HG03045 (cell line): Measurements from ENCODE around the gene PRR35.

Experiments
- ATAC-seq: cut with Tn5 transposase; IDR thresholded peaks from one replicate; pipeline ENCODE4 v1.9.1; 2021; ENCODE audit warnings: mild to moderate bottlenecking, moderate library complexity; ENCODE audit not compliant: unreplicated experiment

PRR35 gene

DNA sequence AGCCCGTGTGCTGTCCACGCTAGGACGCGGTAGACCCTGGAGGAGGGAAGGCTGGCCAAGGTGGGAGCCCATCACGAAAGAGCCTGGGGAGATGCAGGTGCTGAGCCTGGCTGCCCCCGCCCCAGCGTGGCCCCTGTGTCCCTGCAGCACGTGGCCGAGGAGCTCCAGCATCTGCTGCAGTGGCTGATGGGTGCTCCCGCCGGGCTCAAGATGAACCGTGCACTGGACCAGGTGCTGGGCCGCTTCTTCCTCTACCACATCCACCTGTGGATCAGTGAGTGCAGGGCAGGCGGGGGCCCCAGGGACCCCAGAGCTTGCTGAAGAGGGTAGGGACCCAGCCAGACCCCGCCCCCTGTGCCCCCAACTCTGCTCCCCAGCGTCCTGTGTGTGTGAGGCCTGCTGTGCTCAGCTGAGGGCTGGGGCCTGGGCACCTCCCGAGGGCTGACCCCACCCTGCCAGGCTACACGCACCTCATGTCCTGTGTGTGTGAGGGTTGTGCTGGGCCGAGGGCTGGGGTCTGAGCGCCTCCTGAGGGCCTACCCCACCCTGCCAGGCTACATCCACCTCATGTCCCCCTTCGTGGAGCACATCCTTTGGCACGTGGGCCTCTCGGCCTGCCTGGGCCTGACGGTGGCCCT lies 18.2 kb downstream of the PRR35 start:
- ATAC-seq: no peak

DNA sequence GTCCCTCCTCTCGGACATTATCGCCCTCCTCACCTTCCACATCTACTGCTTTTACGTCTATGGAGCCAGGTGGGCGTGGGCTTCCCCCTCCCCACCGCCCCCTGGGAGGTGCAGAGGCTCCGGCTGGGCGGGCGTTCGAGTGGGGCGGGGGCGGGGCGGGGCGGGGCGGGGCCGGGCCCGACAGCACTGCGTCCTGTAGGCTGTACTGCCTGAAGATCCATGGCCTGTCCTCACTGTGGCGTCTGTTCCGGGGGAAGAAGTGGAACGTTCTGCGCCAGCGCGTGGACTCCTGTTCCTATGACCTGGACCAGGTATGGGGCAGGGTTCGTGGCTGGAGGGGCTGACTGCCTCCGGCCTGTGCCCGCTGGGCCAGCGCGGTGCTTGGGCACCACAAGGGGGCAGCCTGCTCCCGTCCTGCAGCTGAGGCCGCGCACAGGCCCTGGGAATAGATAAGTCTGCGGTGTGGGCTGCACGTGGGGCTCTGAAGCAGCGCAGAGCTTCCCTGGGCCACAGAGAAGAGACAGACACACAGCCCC lies 18.7 kb downstream of the PRR35 start:
- ATAC-seq: no peak

DNA sequence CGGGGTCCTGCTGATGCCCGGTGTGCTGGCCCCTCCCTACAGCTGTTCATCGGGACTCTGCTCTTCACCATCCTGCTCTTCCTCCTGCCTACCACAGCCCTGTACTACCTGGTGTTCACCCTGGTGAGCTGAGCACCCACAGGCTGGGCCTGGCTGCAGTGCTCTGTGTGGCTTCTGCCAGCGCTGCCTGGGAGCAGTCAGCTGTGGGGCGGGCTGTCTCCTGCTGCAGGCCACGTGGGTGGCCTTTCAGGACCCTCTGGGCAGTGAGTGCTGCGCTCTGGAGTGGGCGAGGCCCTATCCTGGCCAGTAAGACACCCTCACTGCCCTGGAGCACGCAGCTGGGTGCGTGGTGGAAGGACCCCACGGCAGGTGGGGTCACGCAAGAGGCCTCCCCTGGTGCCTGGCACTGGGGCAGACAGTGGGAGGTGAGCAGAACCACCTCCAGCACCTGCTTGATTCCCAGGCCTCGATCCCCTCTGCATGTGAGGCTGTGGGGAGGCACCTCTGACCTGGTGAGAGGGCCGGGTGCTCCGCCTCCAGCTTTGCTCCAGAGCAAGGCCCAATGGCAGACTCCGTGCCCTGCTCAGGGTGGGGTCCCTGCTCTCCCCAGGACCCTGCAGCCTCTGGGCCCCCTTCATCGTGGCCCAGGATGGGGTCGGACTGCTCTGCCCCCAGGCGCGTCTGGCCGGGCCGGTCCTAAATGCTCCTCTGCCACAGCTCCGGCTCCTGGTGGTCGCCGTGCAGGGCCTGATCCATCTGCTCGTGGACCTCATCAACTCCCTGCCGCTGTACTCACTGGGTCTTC lies 20.1 kb downstream of the PRR35 start:
- no peak for ATAC-seq

DNA sequence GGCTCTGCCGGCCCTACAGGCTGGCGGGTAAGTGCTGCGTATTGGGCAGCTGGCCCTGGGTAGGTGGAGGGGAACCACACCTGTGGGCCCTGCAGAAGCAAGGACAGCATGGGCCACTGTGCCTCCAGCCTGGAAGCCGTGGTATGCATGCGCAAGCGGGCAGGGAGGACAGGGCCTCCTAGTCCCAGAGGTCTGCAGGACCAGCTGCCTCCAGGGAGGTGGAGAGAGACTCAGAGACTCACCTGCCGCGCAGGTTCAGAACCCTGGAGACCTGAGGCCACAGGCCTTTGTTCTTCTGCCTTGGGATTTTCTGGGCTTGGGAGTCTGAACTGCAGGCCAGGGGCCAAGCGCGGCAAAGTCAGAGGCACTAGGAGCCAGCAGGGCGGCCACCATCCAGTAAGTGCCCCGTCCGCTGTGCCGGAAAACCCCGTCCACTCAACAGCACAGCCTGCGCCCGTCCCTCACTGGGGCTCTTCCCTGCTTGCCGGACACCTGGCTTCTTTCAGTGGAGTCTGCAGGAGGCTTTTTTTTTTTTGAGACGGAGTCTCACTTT lies 20.8 kb downstream of the PRR35 start:
- no peak for ATAC-seq

DNA sequence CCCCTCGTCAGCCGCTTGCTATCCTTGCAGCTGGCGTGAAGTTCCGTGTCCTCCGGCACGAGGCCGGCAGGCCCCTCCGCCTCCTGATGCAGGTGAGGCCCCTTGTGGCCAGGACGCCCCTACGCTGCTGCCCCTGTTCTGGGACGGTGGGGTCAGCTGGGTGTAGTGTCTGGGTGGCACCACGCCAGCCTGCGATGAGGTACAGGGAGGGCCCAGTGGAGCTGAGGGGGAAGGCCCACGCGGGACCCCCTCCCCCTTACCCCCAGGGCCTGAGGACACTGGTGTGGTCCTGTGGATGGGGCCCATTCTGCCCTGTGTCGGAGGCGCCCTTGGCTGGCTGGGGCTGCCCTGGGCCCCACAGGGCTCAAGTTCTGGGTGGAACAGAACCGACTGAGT lies 22.0 kb downstream of the PRR35 start:
- no peak for ATAC-seq

DNA sequence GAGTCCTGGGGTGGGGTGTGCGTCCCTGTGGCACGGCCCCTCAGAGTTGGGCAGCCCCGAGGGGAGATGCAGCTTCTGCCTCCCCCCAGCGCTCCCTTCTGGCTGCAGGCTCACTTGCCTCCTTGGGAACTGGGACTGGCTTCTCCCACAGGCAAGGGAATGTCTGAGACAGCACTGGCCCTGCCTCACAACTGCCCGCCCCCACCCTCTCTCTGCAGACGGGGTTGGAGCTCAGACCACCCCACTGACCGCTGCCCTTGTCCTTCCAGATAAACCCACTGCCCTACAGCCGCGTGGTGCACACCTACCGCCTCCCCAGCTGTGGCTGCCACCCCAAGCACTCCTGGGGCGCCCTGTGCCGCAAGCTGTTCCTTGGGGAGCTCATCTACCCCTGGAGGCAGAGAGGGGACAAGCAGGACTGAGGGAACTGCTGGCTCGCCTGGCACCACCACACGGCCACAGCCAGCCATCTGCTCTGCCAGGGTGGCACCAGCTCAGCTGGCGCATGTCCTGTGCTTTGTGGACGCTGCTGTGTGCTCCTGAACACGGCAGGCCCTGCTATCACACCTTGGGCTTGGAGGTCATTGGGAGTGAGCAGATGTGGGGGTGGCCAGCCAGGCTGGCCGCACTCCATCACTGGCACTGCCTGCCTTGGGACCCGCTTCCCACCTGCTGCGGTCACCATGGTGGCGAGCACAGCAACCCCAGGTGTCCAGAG lies 22.6 kb downstream of the PRR35 start:
- no peak for ATAC-seq

DNA sequence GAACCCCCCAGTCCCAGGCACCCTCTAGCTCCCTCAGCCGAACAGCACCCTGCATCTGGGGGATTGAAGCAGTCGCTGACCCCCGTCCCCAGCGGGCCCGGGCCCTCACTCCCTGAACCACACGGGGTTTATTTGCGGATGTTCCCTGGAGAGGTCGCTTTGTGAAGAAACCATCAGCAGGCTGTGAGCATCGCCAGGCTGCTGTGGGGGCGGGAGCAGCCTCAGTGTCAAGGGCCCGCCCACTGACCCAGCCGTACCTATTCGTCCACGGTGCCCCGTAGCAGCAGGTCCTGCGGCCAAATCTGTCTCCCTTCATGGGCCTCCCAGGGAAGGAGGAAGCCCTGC lies 23.2 kb downstream of the PRR35 start:
- ATAC-seq: no peak

DNA sequence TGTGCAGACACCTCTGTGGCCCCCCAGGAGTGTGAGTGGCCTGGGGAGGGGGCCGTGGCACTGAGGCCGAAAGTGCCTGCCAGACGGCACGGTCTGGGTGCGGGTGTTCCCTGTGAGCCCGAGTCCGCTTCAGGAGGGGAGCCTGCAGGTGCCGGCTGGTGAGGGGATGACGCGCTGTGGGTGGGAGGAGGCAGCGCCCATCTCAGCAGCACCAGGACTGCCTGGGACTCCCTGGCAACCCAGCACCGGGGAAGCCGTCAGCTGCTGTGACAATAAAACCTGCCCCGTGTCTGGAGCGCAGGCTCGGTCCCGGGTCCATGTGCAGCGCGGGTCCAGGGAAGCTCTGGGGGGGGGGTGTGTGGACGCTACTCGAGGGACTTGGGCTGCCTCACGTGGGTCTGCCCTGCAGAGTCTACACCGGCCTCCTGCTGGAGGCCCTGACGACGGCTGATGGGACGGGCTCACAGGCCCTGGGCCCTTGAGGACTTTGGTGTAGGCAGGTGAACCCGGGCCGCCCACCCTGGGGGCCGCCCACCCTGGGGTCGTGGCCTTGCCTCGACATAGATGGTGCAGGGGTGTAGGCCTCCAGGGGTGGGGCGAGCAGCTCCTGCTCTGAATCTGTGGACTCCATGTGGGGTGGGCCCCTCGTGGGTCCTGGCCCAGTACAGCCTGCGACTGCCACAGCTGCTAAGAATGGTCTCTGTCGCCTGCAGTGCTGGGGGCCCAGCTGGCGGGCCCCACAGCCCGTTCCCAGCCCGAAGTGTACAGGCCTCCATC lies 23.8 kb downstream of the PRR35 start:
- ATAC-seq: no peak

DNA sequence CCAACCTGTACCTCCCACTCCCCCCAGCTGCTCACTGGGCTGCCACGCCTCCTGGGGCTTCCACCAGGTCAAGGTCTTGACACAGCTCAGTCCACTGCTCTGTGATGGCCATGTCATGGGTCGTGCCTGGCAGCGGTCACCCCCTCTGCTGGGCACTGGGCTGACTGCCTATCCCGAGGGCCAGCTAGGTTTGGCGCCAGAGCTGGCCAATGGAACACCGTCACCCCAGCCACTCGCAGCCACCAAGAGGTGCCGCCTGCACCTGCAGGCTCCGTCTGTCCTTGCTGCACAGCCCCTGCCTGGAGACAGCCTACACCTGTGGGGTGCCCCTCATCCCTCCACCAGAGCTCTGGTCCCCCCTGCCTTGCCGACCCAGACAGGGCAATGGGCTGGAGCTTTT lies 25.2 kb downstream of the PRR35 start:
- ATAC-seq: no peak

DNA sequence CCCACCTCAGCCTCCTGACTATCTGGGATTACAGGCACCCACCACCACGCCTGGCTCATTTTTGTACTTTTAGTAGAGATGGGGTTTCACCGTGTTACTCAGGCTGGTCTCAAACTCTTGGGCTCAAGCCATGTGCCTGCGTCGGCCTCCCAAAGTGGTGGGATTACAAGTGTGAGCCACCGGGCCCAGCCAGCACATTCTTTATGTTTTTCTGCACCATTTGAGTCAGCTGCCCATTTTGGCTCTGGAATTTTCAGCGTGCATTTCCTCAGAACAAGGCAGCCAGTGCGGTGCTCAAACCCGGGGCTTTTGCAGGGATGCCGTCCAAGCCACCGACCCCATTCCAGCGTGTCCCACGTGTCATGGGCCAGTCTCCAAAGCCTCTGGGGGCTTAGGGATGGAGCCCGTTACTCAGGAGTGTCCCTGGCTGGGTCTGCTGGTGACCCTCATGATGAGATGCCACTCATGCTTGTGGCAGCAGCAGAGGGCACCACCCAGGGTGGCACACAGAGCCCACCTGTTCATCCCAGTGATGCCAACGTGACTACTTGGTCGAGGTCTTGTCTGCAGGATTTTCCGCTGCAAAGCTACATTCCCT lies 26.0 kb downstream of the PRR35 start:
- ATAC-seq: no peak

DNA sequence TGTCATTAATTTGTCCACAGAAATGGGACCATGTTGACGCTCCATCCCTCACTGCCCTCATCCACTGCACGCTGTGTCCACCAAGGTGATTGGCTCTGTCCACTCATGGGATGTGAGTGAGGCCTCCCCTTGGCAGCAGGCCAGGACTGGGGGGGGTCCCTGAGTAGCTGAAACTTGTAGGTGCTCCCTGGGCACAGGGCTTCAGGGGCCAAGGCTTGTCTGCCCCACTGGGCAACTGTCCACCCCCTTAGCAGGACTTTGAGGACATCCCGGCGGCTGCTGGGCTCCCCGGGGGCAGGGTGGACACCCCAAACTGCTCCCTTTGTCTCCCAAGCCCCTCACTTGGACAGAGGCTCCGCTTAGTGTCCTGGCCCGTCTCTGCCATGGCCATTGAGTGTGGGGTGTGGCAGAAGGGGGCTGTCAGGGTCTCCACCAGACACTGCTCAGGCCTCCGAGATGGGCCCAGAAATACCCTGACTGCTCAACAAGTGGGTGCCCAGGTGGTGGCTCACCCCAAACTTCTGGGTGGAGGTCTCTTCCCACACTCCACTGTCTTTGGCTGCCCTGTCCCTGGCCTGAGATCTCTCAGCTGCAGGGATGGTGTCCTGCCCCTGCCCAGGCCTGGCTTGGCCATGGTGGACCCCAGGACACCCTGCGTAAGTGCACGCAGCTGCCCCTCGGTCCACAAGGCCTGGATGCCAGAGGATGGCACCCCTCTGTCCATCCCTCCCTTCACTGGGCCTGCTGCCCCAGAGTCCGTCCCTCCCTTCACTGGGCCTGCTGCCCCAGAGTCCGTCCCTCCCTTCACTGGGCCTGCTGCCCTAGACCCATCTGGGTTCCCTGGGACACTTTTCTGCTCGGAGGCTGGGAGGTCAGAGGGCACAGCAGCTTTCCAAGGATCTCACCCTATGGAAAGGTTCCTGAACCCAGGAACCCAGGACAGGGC lies 26.7 kb downstream of the PRR35 start:
- no peak for ATAC-seq

DNA sequence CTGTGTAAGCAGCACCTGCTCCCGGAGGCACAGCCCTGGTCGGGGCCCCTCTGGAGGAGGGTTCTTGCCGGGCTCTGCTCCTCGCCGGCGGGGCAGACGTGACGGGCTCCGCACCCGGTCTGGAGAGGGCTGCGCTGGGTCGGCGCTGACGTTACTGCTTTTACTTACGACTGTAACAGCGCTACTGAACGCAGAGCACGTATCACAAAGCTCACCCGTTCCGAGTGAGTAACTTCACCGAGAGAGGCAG lies 28.4 kb downstream of the PRR35 start:
- ATAC-seq: peak; percentile 12

DNA sequence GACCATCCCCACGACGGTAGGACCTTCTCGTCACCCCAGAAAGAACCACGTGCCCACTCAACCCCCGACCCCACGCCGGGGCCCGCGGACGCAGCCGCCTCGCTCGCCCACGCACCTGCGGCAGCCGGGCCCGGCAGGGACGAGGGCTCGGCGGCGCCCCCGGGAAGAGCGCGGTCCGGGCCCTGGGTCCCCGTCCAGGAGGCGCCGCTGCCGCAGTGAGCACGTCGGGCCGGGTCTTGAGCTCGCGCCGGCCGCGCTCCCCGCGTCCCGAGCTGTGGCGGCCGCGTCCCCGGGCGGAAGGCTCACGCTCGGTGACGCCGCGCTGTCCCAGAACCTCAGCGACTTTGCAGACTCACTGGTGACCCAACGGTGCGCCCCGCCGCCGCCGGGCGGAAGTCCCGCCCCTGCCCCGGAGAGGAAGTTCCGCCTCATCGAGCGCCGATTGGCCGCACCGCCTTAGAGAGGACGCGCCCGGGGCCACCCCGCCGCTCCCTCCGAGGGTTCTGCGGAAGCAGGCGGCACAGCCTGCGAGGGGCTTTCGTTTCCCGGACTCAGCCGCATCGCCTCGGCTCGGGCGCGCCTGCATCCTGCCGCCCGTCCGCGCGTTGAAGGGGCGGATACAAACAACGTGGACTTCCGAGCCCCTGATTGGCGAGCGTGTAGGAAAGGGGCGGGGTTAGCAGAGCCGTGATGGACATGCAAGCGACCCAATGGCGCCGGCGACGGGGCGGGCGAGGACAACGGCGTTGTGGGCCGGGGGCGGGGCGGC lies 28.9 kb downstream of the PRR35 start:
- peak; percentile 77 for ATAC-seq

DNA sequence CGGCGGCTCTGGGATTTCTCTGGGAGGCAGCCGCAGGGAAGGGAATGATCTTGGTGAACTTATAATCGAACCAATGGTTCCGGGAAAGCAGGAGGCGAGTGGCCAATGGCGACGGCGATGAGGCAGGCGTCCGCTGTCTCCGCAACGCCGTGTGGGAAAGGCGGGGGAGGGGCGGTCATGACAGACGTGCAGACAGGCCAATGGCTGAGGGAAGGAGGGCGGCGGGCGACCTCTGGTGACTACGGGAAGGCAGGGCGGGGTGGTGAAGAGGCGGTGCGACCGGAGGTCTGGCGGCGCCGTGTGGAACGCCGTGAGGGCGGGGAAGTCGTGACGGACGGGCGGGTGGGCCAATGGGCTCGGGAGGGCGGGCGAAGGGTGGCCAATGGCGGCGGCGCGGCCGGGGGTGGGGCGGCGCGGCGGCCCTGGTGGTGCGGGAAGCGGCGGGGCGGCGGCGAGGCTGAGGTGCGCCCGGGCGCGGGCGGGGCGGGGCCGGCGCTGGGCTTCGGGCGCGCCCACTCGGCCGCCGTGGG lies 29.5 kb downstream of the PRR35 start, which contains the start of gene RAB40C:
TSS of gene RAB40C (plus strand) at position 409 of the 530 bp plus-strand sequence. CDS start 226 bp downstream, outside the sequence.
- ATAC-seq: peak; percentile 77

DNA sequence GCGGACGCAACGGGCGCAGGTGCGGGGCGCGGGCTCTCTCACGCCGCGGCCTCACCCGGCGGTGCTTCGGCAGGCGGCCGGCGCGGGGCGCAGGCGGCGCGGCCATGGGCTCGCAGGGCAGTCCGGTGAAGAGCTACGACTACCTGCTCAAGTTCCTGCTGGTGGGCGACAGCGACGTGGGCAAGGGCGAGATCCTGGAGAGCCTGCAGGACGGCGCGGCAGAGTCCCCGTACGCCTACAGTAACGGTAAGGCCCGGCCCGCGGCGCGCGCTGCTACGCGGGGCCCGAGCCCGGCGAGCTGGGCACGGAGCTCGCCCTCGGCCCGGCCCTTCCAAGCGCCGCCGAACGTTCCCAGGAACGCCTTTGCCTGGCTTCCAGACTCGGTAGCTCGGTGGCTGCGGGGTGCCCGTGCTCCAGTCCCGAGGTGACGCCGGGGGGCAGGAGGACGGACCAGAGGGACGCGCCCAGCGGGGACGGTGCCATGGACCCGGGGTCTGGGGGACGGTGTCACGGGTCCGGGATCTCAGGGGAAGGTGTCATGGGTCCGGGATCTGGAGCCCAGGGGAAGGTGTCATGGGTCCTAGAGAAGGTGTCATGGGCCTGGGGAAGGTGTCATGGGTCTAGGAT lies 30.1 kb downstream of the PRR35 start:
- no peak for ATAC-seq

DNA sequence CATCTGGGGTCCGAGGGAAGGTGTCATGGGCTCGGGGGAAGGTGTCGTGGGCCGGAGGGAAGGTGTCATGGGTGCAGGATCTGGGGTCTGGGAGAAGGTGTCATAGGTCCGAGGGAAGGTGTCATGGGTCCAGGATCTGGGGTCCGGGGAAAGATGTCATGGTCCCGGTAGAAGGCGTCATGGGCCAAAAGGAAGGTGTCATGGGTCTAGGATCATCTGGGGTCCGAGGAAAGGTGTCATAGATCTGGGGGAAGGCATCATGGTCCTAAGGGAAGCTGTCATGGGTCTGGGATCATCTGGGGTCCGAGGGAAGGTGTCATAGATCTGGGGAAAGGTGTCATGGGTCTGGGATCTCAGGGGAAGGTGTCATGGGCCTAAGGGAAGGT lies 30.6 kb downstream of the PRR35 start:
- no peak for ATAC-seq

DNA sequence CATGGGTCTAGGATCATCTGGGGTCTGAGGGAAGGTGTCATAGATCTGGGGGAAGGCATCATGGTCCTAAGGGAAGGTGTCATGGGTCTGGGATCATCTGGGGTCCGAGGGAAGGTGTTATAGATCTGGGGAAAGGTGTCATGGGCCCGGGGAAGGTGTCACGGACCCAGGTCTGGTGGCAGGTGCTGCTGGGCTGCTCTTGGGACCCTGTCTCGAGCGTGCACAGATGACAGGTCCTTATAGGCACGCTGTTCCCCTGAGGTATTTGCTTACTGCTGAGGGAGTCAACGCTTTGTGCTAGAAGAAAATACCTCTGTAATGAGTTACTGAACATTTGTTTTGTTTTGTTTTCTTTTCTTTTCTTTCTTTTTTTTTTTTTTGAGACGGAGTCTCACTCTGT lies 31.0 kb downstream of the PRR35 start:
- no peak for ATAC-seq

DNA sequence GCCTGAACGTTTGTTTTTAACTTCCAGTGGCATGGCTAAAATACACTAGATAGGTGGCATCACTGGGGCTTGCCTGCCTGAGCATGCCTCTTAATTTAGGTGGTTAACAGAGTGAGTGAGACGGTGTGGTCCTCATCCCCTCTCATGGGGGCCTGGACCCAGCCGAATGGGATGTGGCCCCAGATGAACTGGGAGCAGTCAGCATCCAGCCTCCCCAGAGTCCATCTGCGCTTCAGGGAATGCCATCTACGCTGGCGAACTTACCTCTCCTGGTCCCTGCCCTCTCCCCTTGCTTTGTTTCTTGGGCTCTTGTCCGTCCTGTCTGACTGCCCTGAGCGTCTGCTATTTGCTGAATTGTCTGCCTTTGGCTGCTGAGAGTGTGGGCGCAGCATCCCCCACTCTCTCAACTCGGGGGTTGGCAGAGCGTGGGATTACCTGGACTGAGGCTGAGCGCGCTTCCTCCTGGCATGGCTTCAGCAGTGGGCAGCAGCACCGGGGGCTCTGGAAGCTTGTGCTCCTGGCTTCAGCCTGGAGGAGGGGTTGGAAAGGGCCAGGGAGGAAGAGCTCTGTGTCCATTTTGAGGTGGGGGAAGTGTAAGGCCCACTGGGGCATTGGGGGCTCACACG lies 31.8 kb downstream of the PRR35 start:
- no peak for ATAC-seq
